Measurements from ENCODE around the gene RBMS1. TPM values are rescaled to one million over a fixed set of nuclear protein-coding genes. Genes with fewer than 3 reads are reported as not detected.

The RBMS1 gene
- total RNA-seq, 3 donors from 2014 or later, result 81.3 to 96.2 (median 92.1) TPM

DNA sequence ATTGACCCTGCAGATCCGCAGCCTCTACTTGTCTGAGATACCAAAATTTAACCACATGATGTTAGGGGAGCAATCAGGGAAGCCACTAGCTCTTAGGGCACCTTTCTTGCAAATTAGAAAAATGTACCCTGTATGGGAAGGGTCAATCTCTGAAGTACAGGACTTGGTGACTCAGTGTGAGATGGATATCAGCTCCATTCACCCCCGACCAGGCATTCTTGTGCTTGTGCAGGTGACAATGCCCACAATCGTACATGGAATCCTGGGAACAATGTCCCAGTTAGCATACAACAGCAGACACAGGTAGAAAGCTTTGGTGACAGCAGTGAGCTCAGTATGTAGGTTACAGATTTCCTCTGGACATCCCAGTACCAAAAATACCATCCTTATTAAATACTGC lies 155.9 kb downstream of the RBMS1 start:
- TF ChIP-seq POLR2A (IDR thresholded peaks at IDR 0.05) (no peak), POLR2AphosphoS5 (IDR thresholded peaks at IDR 0.05) (no peak)
- TF ChIP-seq, protein P1, sequence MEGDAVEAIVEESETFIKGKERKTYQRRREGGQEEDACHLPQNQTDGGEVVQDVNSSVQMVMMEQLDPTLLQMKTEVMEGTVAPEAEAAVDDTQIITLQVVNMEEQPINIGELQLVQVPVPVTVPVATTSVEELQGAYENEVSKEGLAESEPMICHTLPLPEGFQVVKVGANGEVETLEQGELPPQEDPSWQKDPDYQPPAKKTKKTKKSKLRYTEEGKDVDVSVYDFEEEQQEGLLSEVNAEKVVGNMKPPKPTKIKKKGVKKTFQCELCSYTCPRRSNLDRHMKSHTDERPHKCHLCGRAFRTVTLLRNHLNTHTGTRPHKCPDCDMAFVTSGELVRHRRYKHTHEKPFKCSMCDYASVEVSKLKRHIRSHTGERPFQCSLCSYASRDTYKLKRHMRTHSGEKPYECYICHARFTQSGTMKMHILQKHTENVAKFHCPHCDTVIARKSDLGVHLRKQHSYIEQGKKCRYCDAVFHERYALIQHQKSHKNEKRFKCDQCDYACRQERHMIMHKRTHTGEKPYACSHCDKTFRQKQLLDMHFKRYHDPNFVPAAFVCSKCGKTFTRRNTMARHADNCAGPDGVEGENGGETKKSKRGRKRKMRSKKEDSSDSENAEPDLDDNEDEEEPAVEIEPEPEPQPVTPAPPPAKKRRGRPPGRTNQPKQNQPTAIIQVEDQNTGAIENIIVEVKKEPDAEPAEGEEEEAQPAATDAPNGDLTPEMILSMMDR (IDR thresholded peaks at IDR 0.05), result no peak
- no peaks in the 10 kb centered on the region for H3K27me3 ChIP-seq
- intact Hi-C loops (cut with DNase I; ENCODE audit: low total_unique reads), result no loop called here
- no peak for DNase-seq (ENCODE audit: low spot score in 2 of 2)
- no peaks in the 10 kb centered on the region for H3K9me3 ChIP-seq
- no peak overlapping the region for H3K4me3 ChIP-seq
- H3K27ac ChIP-seq, result no peak overlapping the region
- H3K36me3 ChIP-seq, result no peaks in the 10 kb centered on the region
- peaks cover 0 to 8% of the 10 kb centered on the region in 2 donors for H3K4me1 ChIP-seq

DNA sequence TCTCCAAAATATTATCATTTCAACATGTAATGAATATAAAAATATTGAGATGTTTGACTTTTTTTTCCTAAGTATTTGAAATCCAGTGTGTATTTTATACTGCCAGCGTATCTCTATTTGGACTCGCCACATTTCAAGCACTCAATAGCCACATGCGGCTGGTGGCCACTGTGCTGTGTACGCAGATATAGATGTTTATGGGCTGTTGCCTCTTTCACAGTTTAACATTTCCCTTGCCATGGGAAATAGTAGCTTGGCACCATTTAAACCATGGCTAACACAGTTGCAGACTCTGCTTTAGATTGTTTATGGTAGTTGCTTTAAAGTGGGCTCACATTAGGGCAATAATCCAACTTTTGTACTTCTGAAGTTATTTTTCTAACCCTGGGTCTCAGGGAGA lies 157.0 kb downstream of the RBMS1 start:
- no peak for TF ChIP-seq POLR2AphosphoS5 (IDR thresholded peaks at IDR 0.05)
- TF ChIP-seq POLR2A (IDR thresholded peaks at IDR 0.05), result no peak
- TF ChIP-seq, protein P1 (IDR thresholded peaks at IDR 0.05), result no peak
- no peak overlapping the region for H3K4me3 ChIP-seq
- no peaks in the 10 kb centered on the region for H3K9me3 ChIP-seq
- no peak for DNase-seq (ENCODE audit: low spot score in 2 of 2)
- intact Hi-C loops (cut with DNase I; ENCODE audit: low total_unique reads), result no loop called here
- H3K36me3 ChIP-seq, result no peaks in the 10 kb centered on the region
- H3K27me3 ChIP-seq, result no peaks in the 10 kb centered on the region
- peaks cover 0 to 8% of the 10 kb centered on the region in 2 donors for H3K4me1 ChIP-seq
- H3K27ac ChIP-seq, result no peak overlapping the region

DNA sequence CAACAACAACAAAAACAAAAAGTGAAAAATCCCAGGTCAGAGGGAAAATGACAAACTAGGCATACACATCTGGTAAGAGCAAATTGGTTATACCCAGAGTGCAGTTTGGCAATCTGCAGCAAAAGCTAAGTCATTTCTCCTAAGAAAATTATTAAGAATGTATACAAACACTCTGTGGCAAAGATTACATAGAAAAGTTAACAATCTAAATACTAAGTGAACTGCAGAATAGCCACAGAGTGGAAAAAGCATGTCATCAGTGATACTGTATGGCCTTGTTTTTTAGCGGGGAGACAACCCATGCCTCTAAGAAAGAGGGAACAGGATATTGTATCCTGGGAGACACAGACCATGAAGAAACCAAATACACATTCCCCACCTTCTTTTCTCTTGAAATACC lies 157.5 kb downstream of the RBMS1 start:
- H3K4me3 ChIP-seq, result no peak overlapping the region
- TF ChIP-seq POLR2AphosphoS5 (IDR thresholded peaks at IDR 0.05), result no peak
- TF ChIP-seq, protein P1 (IDR thresholded peaks at IDR 0.05), result no peak
- no peak for TF ChIP-seq POLR2A (IDR thresholded peaks at IDR 0.05)
- no peak overlapping the region for H3K27ac ChIP-seq
- no peak for DNase-seq (ENCODE audit: low spot score in 2 of 2)
- H3K36me3 ChIP-seq, result no peaks in the 10 kb centered on the region
- intact Hi-C loops (cut with DNase I; ENCODE audit: low total_unique reads), result no loop called here
- H3K27me3 ChIP-seq, result no peaks in the 10 kb centered on the region
- no peaks in the 10 kb centered on the region for H3K9me3 ChIP-seq
- peaks cover 0 to 8% of the 10 kb centered on the region in 2 donors for H3K4me1 ChIP-seq

DNA sequence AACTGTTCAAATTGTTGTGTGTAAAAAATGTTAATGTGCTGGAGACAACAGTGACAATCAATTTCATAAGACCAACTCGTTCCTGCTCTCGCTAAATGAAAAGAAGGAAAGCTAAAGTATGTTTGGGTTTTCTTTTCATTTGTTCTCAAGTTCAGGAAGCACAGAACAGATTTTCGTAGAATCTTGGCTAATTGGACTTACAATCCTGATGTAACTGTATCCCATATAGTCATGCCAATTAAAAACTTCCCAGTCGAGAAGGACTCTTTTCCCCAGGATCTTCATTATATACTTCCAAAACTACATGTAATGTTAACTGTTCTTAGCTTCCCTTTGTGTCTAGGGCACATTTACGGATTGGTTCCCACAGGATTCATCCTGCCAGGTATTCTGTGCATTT lies 158.2 kb downstream of the RBMS1 start:
- TF ChIP-seq, protein P1 (IDR thresholded peaks at IDR 0.05), result no peak
- TF ChIP-seq POLR2AphosphoS5 (IDR thresholded peaks at IDR 0.05) (no peak), POLR2A (IDR thresholded peaks at IDR 0.05) (no peak)
- no peaks in the 10 kb centered on the region for H3K9me3 ChIP-seq
- peaks cover 0 to 8% of the 10 kb centered on the region in 2 donors for H3K4me1 ChIP-seq
- H3K36me3 ChIP-seq, result no peaks in the 10 kb centered on the region
- peak overlapping the region in 1 of 2 donors; percentile 27 for H3K27ac ChIP-seq
- no peak overlapping the region for H3K4me3 ChIP-seq
- no peak for DNase-seq (ENCODE audit: low spot score in 2 of 2)
- no peaks in the 10 kb centered on the region for H3K27me3 ChIP-seq
- intact Hi-C loops (cut with DNase I; ENCODE audit: low total_unique reads), result no loop called here

DNA sequence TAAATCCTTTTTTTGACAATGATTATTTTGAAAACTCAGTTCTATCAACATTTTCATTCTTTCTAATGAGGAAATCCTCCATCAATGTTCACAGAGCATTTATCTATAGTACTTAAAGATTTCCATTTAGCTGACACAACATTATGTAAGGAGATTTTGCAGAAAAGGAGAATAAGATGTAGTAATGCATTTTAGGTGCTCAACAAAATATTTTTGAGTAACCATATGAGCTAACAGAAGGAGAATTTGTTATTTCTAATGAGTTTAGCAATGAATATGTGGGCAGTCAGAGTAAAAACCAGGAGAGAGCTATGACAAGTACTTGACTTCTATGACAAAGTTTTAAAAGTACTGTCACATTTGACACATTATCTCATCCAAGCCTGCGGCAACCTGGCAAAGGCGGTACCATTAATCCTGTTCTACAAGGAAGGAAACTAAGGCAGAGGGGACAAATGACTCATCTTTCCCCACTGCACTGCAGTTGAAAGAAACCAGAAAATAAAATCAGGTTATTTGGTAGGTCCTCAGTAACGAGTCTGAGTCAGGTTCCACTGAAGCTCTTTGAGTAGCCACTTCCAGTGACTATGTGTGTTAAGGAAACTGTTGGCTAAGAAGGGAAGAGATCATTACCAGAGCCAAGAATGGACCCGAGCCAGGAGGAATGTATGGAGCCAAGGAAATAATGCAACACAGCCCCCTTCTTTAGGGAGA lies 159.4 kb downstream of the RBMS1 start:
- intact Hi-C loops (cut with DNase I; ENCODE audit: low total_unique reads), result no loop called here
- no peaks in the 10 kb centered on the region for H3K9me3 ChIP-seq
- no peak overlapping the region for H3K4me3 ChIP-seq
- TF ChIP-seq, protein P1 (IDR thresholded peaks at IDR 0.05), result no peak
- TF ChIP-seq POLR2AphosphoS5 (IDR thresholded peaks at IDR 0.05) (no peak), POLR2A (IDR thresholded peaks at IDR 0.05) (no peak)
- no peaks in the 10 kb centered on the region for H3K27me3 ChIP-seq
- no peak for DNase-seq (ENCODE audit: low spot score in 2 of 2)
- H3K36me3 ChIP-seq, result no peaks in the 10 kb centered on the region
- H3K27ac ChIP-seq, result peak overlapping the region in 1 of 2 donors; percentile 45
- peaks cover 0 to 4% of the 10 kb centered on the region in 2 donors for H3K4me1 ChIP-seq

Measured in breast epithelium (tissue), 4 donors.